T47D (cell line): ENCODE data around the gene HACD3.
A peak's percentile ranks its signal among the peaks of the same experiment; 100 is the strongest.

Experiments used
- DNase-seq, 2 experiments: peaks; one replicate each; pipeline versions ENCODE4 v3.0.0 to v3.0.0-alpha.2; 2011 to 2012; ENCODE audit warnings: low read depth in 1 of 2, low spot score in 1 of 2
- JUND ChIP-seq: IDR thresholded peaks from 2 replicates; pipeline ENCODE4 v1.6.1; 2012; ENCODE audit warnings: low read depth
- in situ Hi-C: cut with HindIII; loops from 2 replicates; pipeline ENCODE4 v1.10.0; 2016; ENCODE audit warnings: low sequenced_read_pairs, low pct_unique_long_range_greater_than_20kb

Gene HACD3

GRCh38 chr15:65556622-65557021 is 26.4 kb downstream of the HACD3 start:
- peak in 1 of 2 experiments; percentile 43 for DNase-seq
- no peak for TF ChIP-seq JUND
- in situ Hi-C loops: no loop called here

GRCh38 chr15:65558336-65558735 is 28.1 kb downstream of the HACD3 start:
- no peak for TF ChIP-seq JUND
- in situ Hi-C loops: no loop called here
- DNase-seq: no peak

- no peak for DNase-seq
- in situ Hi-C loops: no loop called here
Measured at GRCh38 chr15:65558997-65559760, 28.9 kb downstream of the HACD3 start.

GRCh38 chr15:65559941-65560340 is 29.7 kb downstream of the HACD3 start:
- no peak for DNase-seq
- in situ Hi-C loops: no loop called here
- no peak for TF ChIP-seq JUND

More at GRCh38 chr15:65558997-65559760, 28.9 kb downstream of the HACD3 start:
- no peak for TF ChIP-seq JUND

GRCh38 chr15:65561934-65562333 is 31.7 kb downstream of the HACD3 start:
- in situ Hi-C loops: no loop called here
- DNase-seq: peak in 1 of 2 experiments; percentile 50
- TF ChIP-seq JUND: no peak

GRCh38 chr15:65569728-65570127 is 39.5 kb downstream of the HACD3 start:
- DNase-seq: peak; percentile 41 to 80
- peak; percentile 24; the same call in 1 of the 2 replicates for TF ChIP-seq JUND
- in situ Hi-C loops: no loop called here

GRCh38 chr15:65571971-65572370 is 41.7 kb downstream of the HACD3 start:
- in situ Hi-C loops: no loop called here
- no peak for DNase-seq
- TF ChIP-seq JUND: no peak

- no peak for DNase-seq
- TF ChIP-seq JUND: no peak
- in situ Hi-C loops: no loop called here
Measured at GRCh38 chr15:65576664-65577063, 46.4 kb downstream of the HACD3 start.

GRCh38 chr15:65577129-65577996 is 47.1 kb downstream of the HACD3 start:
- in situ Hi-C loops: no loop called here

GRCh38 chr15:65578904-65579728 is 48.9 kb downstream of the HACD3 start:
- in situ Hi-C loops: no loop called here
- no peak for TF ChIP-seq JUND
- DNase-seq: no peak

More at GRCh38 chr15:65577129-65577996, 47.1 kb downstream of the HACD3 start:
- TF ChIP-seq JUND: no peak
- DNase-seq: no peak

- DNase-seq: no peak
- TF ChIP-seq JUND: no peak
- in situ Hi-C loops: no loop called here
Measured at GRCh38 chr15:65579762-65580161, 49.5 kb downstream of the HACD3 start.

GRCh38 chr15:65580287-65580686 is 50.0 kb downstream of the HACD3 start:
- TF ChIP-seq JUND: no peak
- no peak for DNase-seq
- in situ Hi-C loops: no loop called here
